NOMO-1 treated with DMSO at 0.1 percent for 48 hours (cell line): Measurements from ENCODE around the gene SLC4A4.

Experiments used
- DNase-seq: peaks from one replicate; lab custom pipeline; 2025; ENCODE audit not compliant: unreplicated experiment; lab: John Stamatoyannopoulos, UW

Gene SLC4A4

GRCh38 chr4:71338846-71339593 is at the start of gene SLC4A4:
Gene SLC4A4 (plus strand): TSS chr4:71339020.
- peak; percentile 74 for DNase-seq

- DNase-seq = no peak
Observed at GRCh38 chr4:71290074-71290473, 48.7 kb upstream of the SLC4A4 start.

- DNase-seq = no peak
Observed at GRCh38 chr4:71290476-71290875, 48.3 kb upstream of the SLC4A4 start.

- DNase-seq = no peak
Observed at GRCh38 chr4:71292228-71292627, 46.6 kb upstream of the SLC4A4 start.

- no peak for DNase-seq
Observed at GRCh38 chr4:71293705-71294104, 45.1 kb upstream of the SLC4A4 start.

GRCh38 chr4:71294301-71294700 is 44.5 kb upstream of the SLC4A4 start:
- DNase-seq = no peak

GRCh38 chr4:71296945-71297344 is 41.9 kb upstream of the SLC4A4 start:
- DNase-seq = no peak

- DNase-seq = no peak
Observed at GRCh38 chr4:71300362-71300761, 38.5 kb upstream of the SLC4A4 start.

GRCh38 chr4:71300964-71301363 is 37.9 kb upstream of the SLC4A4 start:
- DNase-seq = no peak

GRCh38 chr4:71303287-71303686 is 35.5 kb upstream of the SLC4A4 start:
- no peak for DNase-seq

GRCh38 chr4:71303850-71304249 is 35.0 kb upstream of the SLC4A4 start:
- no peak for DNase-seq

- DNase-seq = no peak
Observed at GRCh38 chr4:71304289-71304850, 34.5 kb upstream of the SLC4A4 start.

- DNase-seq = no peak
Observed at GRCh38 chr4:71307729-71308128, 31.1 kb upstream of the SLC4A4 start.

- DNase-seq = no peak
Observed at GRCh38 chr4:71322425-71322824, 16.4 kb upstream of the SLC4A4 start.

GRCh38 chr4:71333368-71333767 is 5.5 kb upstream of the SLC4A4 start:
- no peak for DNase-seq

- no peak for DNase-seq
Observed at GRCh38 chr4:71333960-71334359, 4.9 kb upstream of the SLC4A4 start.

GRCh38 chr4:71334465-71334882 is 4.3 kb upstream of the SLC4A4 start:
- DNase-seq = no peak

GRCh38 chr4:71343670-71344466 is 5.0 kb downstream of the SLC4A4 start:
- DNase-seq = no peak

GRCh38 chr4:71346710-71347109 is 7.9 kb downstream of the SLC4A4 start:
- DNase-seq = no peak

GRCh38 chr4:71348586-71348985 is 9.8 kb downstream of the SLC4A4 start:
- DNase-seq = no peak

- no peak for DNase-seq
Observed at GRCh38 chr4:71355045-71355444, 16.2 kb downstream of the SLC4A4 start.

- DNase-seq = no peak
Observed at GRCh38 chr4:71355971-71356370, 17.2 kb downstream of the SLC4A4 start.
